Measurements from ENCODE around the gene SPIRE1.

The SPIRE1 gene

DNA sequence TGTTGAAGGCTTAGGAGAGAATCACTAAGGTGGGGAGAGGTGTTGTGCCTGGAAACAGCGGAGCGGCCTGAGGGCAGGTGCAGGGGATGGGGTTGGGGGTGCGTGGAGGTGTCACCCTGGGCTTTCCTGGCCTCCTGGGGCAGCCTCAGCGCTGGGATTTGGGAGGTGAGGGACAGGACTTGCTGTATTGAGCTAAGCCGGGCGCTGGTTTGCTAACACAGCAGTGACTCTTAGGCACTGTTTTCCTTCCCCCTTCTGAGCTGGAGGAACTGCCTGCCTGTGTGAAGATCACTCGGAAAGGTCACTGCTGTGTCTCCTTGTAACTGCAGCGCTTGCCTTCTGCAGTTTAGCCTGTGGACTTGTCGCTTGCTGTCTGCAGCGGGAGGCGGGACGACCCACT lies 229.0 kb downstream of the SPIRE1 start:
- no peak overlapping the region for H3K4me3 ChIP-seq (ENCODE audit: low read length)
- TF ChIP-seq, protein P1, sequence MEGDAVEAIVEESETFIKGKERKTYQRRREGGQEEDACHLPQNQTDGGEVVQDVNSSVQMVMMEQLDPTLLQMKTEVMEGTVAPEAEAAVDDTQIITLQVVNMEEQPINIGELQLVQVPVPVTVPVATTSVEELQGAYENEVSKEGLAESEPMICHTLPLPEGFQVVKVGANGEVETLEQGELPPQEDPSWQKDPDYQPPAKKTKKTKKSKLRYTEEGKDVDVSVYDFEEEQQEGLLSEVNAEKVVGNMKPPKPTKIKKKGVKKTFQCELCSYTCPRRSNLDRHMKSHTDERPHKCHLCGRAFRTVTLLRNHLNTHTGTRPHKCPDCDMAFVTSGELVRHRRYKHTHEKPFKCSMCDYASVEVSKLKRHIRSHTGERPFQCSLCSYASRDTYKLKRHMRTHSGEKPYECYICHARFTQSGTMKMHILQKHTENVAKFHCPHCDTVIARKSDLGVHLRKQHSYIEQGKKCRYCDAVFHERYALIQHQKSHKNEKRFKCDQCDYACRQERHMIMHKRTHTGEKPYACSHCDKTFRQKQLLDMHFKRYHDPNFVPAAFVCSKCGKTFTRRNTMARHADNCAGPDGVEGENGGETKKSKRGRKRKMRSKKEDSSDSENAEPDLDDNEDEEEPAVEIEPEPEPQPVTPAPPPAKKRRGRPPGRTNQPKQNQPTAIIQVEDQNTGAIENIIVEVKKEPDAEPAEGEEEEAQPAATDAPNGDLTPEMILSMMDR (conservative IDR thresholded peaks at IDR 0.05; ENCODE audit: low read length): no peak

DNA sequence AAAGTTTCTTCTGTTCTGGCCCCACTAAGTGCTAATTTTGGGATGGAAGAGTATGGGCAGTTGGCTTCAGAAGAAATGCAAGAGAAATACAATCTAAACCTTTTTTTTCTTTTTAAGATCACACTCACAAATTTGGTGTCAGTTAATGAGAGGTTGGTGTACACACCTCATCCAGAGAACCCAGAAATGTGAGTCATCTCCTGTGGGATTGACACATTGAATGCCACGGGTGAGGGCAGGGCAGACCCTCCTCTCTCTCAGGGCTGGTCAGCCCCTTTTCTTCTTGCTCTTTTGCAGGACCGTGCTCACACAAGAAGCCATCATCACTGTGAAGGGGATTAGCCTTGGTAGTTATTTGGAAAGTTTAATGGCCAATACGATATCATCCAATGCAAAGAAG lies 231.0 kb downstream of the SPIRE1 start:
- H3K4me3 ChIP-seq (ENCODE audit: low read length): no peak overlapping the region
- DNase-seq (ENCODE audit: low read depth): no peak
- TF ChIP-seq, protein P1 (conservative IDR thresholded peaks at IDR 0.05; ENCODE audit: low read length): no peak

More for the DNA sequence above, 229.0 kb downstream of the SPIRE1 start:
- DNase-seq (ENCODE audit: low read depth): no peak

DNA sequence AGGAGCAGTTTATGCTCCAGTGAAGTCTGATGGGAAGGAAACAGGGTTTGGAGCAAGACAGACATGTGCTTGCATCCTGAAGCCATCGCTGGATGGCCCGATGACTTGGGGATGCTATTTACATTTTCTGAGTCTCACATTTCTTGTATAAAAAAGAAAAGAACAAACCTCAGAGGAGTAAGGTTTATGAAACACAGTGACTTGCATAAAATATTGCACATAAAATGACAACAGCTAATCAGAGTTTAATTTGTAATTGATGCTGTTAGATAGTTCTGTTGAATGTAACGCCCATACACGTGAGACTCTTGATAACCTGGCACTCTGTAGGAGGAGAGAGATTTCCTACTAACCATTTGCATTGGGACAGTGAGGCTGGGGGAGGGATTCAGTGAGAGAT lies 233.7 kb downstream of the SPIRE1 start:
- H3K4me3 ChIP-seq (ENCODE audit: low read length): no peak overlapping the region
- no peak for DNase-seq (ENCODE audit: low read depth)
- TF ChIP-seq, protein P1 (conservative IDR thresholded peaks at IDR 0.05; ENCODE audit: low read length): no peak

DNA sequence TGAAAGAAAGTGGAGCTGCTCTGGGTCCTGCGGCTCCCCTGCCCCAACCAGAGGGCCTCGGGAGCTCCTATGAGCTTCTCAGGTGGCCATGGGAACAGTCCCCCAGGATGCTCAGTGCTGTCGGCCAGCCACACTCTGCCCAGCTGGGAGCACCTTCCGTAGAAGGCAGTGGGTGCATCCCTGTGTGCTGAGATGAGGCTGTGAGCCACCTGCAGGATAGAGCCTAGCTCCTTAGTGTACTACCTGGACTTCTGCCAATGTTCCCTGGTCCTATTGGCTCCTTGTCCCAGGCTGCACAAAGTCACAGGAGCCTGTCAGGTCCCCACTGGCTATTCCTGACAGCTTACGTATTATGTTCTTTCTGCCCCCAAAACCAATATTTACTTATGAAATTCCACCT lies 234.1 kb downstream of the SPIRE1 start:
- TF ChIP-seq, protein P1 (conservative IDR thresholded peaks at IDR 0.05; ENCODE audit: low read length): no peak
- DNase-seq (ENCODE audit: low read depth): no peak
- H3K4me3 ChIP-seq (ENCODE audit: low read length): no peak overlapping the region

DNA sequence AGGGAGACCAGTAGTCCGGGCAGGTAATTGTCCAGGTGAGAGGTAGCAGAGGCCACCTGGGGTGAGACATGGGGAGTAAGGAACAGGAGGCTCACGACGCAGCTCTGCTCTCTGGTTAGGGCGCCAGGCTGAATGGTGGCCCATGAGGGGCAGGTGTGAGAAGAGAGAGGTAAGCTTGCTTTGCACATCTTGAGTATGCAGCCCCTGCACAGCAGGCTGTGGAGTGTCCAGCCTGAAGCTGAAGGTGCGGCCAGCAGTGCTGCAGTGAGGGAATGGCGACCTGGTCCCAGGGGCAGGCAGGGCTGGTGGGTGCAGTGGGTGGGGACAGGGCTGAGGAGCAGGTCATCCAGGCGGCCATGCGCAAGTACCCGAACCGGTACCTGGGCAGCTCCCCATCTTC lies 234.5 kb downstream of the SPIRE1 start:
- TF ChIP-seq, protein P1 (conservative IDR thresholded peaks at IDR 0.05; ENCODE audit: low read length): no peak
- DNase-seq (ENCODE audit: low read depth): no peak
- H3K4me3 ChIP-seq (ENCODE audit: low read length): no peak overlapping the region

DNA sequence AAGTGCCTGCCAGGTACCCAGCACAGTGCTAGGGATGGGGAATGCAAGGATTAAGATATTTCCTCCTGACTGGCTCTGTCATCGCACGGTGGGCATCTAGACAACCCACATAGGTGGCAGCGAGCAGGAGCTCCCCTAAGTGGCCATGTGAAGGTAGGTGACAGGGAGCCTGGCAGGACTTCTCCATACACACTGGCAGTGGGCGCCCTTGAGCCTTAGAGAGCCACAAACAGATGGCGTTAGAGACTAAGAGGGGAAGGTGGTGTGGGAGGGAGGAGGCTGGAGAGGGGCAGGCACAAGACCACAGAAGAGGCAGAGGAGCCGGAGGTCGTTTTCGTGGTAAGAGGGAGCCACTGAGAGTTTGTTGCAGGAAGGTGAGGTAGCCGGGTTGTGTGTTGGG lies 235.0 kb downstream of the SPIRE1 start:
- TF ChIP-seq, protein P1 (conservative IDR thresholded peaks at IDR 0.05; ENCODE audit: low read length): no peak
- no peak overlapping the region for H3K4me3 ChIP-seq (ENCODE audit: low read length)
- no peak for DNase-seq (ENCODE audit: low read depth)

DNA sequence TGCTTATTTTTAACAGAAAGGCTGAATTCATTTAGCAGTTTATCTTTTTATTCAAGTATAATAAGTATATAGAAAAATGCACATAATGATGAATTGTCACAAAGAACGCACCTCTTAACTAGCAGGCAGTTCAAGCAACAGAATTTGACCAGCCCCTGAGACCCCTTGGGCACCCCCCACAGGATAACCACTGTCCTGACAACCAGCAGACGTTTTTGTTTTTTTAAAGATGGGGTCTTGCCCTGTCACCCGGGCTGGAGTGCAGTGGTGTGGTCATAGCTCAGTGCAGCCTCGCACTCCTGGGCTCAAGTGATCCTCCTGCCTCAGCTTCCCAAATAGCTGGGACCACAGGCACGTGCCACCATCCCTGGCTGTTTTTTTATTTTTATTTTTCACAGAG lies 236.2 kb downstream of the SPIRE1 start:
- no peak overlapping the region for H3K4me3 ChIP-seq (ENCODE audit: low read length)
- TF ChIP-seq, protein P1 (conservative IDR thresholded peaks at IDR 0.05; ENCODE audit: low read length): no peak
- DNase-seq (ENCODE audit: low read depth): no peak

Measured in AG10803 (cell line).